Liver (tissue), 9 donors: ENCODE results near the gene DOCK11. TPM values are rescaled to one million over a fixed set of nuclear protein-coding genes. Genes with fewer than 3 reads are reported as not detected.

Experiments used
- DNase-seq: peaks from one replicate; pipeline ENCODE4 v3.0.0-alpha.2; 2017; ENCODE audit warnings: low spot score
- H3K27ac ChIP-seq, 2 donors: one replicate each; pipeline ENCODE4 v1.7.0; 2013; ENCODE audit warnings: inconsistent platforms in 2 of 2, low read length in 2 of 2, control low read depth in 1 of 2, low read depth in 1 of 2, mild to moderate bottlenecking in 1 of 2
- H3K27me3 ChIP-seq, 4 donors: one replicate each; pipeline versions ENCODE4 v1.6.1 to v1.7.0; 2013; ENCODE audit warnings: low read length in 3 of 4, inconsistent platforms in 1 of 4, mild to moderate bottlenecking in 1 of 4, moderate library complexity in 1 of 4; ENCODE audit not compliant: control insufficient read depth in 4 of 4, insufficient read depth in 4 of 4
- H3K36me3 ChIP-seq, 4 donors: one replicate each; pipeline versions ENCODE4 v1.6.1 to v1.7.0; 2013; ENCODE audit warnings: low read length in 3 of 4, mild to moderate bottlenecking in 3 of 4, low read depth in 1 of 4, moderate library complexity in 1 of 4; ENCODE audit not compliant: control insufficient read depth in 4 of 4, insufficient read depth in 3 of 4
- H3K4me1 ChIP-seq, 4 donors: one replicate each; pipeline versions ENCODE4 v1.6.1 to v1.7.0; 2013; ENCODE audit warnings: low read length in 3 of 4, mild to moderate bottlenecking in 3 of 4, moderate library complexity in 1 of 4; ENCODE audit not compliant: control insufficient read depth in 4 of 4, insufficient read depth in 4 of 4
- H3K4me3 ChIP-seq, 3 donors: one replicate each; pipeline versions ENCODE4 v1.6.1 to v1.7.0; 2013; ENCODE audit warnings: low read length in 3 of 3, control low read depth in 1 of 3, low read depth in 1 of 3, mild to moderate bottlenecking in 1 of 3
- H3K9ac ChIP-seq, 2 donors: one replicate each; pipeline ENCODE4 v1.7.0; 2013; ENCODE audit warnings: low read length in 2 of 2, mild to moderate bottlenecking in 2 of 2, moderate library complexity in 2 of 2, control low read depth in 1 of 2, low read depth in 1 of 2
- H3K9me3 ChIP-seq, 4 donors: one replicate each; pipeline versions ENCODE4 v1.6.1 to v1.7.0; 2013; ENCODE audit warnings: low read length in 3 of 4; ENCODE audit not compliant: control insufficient read depth in 4 of 4
- EGR1 ChIP-seq, 2 donors: IDR thresholded peaks; 2 replicates each; pipeline ENCODE4 v1.6.1; 2016 to 2018; ENCODE audit warnings: antibody characterized with exemption in 2 of 2, low read depth in 2 of 2
- FOXA1 ChIP-seq: IDR thresholded peaks from 2 replicates; pipeline ENCODE4 v1.6.1; 2016; ENCODE audit warnings: antibody characterized with exemption
- FOXA2 ChIP-seq: IDR thresholded peaks from 2 replicates; pipeline ENCODE4 v1.6.1; 2016; ENCODE audit warnings: antibody characterized with exemption
- GABPA ChIP-seq, 2 donors: IDR thresholded peaks in 1 of 2; conservative IDR thresholded peaks in 1 of 2; 2 replicates each; pipeline ENCODE4 v1.6.1; 2016; ENCODE audit warnings: antibody characterized with exemption in 2 of 2, mild to moderate bottlenecking in 1 of 2, moderate library complexity in 1 of 2
- HNF4A ChIP-seq, 2 donors: conservative IDR thresholded peaks; 2 replicates each; pipeline ENCODE4 v1.6.1; 2016; ENCODE audit warnings: antibody characterized with exemption in 2 of 2, mild to moderate bottlenecking in 2 of 2
- HNF4G ChIP-seq: IDR thresholded peaks from 2 replicates; pipeline ENCODE4 v1.6.1; 2016; ENCODE audit warnings: antibody characterized with exemption
- JUND ChIP-seq, 2 donors: IDR thresholded peaks; 2 replicates each; pipeline ENCODE4 v1.6.1; 2016; ENCODE audit warnings: antibody characterized with exemption in 2 of 2
- NR2F2 ChIP-seq: IDR thresholded peaks from 2 replicates; pipeline ENCODE4 v1.6.1; 2016; ENCODE audit warnings: antibody characterized with exemption
- RAD21 ChIP-seq, 2 donors: IDR thresholded peaks; 2 replicates each; pipeline ENCODE4 v1.6.1; 2016; ENCODE audit warnings: antibody characterized with exemption in 2 of 2, mild to moderate bottlenecking in 2 of 2
- RXRA ChIP-seq, 2 donors: IDR thresholded peaks; 2 replicates each; pipeline ENCODE4 v1.6.1; 2017 to 2018; ENCODE audit warnings: antibody characterized with exemption in 2 of 2, mild to moderate bottlenecking in 1 of 2
- SP1 ChIP-seq: IDR thresholded peaks from 2 replicates; pipeline ENCODE4 v1.6.1; 2018; ENCODE audit warnings: antibody characterized with exemption, mild to moderate bottlenecking
- TAF1 ChIP-seq: conservative IDR thresholded peaks from 2 replicates; pipeline ENCODE4 v1.6.1; 2016; ENCODE audit warnings: antibody characterized with exemption, mild to moderate bottlenecking
- YY1 ChIP-seq: IDR thresholded peaks from 2 replicates; pipeline ENCODE4 v1.6.1; 2016; ENCODE audit warnings: antibody characterized with exemption, mild to moderate bottlenecking
- WGBS: extraction: QIAGEN DNeasy Blood & Tissue Kit; methylation state at CpG from one replicate; pipeline ENCODE4 v1.1.7; 2013; 5-methylcytosine and 5-hydroxymethylcytosine counted together
- polyA plus RNA-seq, 2 donors: library from polyadenylated mRNA; stranded (reverse) in 1 of 2; unstranded in 1 of 2; fragments of 200-250 nt in 1 of 2; fragments of >200 nt in 1 of 2; fragmentation: Nextera tagmentation in 1 of 2; extraction: Ambion mirVana in 1 of 2; gene quantifications; one replicate each; pipeline versions ENCODE4 v1.2.1 to v1.2.3, GENCODE V29; 2013 to 2015
- total RNA-seq, 2 donors: library from RNA; depleted of rRNA; stranded (reverse); fragments of >200 nt; gene quantifications; one replicate each; pipeline ENCODE4 v1.2.3, GENCODE V29; 2014
- TF ChIP-seq, protein P1 (sequence below): fragments of 150-350 bp; IDR thresholded peaks from 2 replicates; pipeline ENCODE4 v1.5.1; 2017; ENCODE audit warnings: improper control_type of control experiment, low read depth, low read length; ENCODE audit not compliant: missing input control
- TF ChIP-seq, protein P2 (sequence below): IDR thresholded peaks from 2 replicates; pipeline ENCODE4 v1.6.1; 2016; ENCODE audit warnings: antibody characterized with exemption
- TF ChIP-seq, protein P3 (sequence below): IDR thresholded peaks from 2 replicates; pipeline ENCODE4 v1.6.1; 2016; ENCODE audit warnings: antibody characterized with exemption, mild to moderate bottlenecking
- TF ChIP-seq, protein P4 (sequence below): IDR thresholded peaks from 2 replicates; pipeline ENCODE4 v1.6.1; 2016; ENCODE audit warnings: antibody characterized with exemption
- donor health status: healthy.
- donor health status: healthy.
- donor health status: healthy.
- donor health status: healthy.
- donor health status: healthy.

Gene DOCK11
- total and polyA plus RNA-seq, 4 donors = 1.3 to 9.3 (median 3.7) TPM

DNA sequence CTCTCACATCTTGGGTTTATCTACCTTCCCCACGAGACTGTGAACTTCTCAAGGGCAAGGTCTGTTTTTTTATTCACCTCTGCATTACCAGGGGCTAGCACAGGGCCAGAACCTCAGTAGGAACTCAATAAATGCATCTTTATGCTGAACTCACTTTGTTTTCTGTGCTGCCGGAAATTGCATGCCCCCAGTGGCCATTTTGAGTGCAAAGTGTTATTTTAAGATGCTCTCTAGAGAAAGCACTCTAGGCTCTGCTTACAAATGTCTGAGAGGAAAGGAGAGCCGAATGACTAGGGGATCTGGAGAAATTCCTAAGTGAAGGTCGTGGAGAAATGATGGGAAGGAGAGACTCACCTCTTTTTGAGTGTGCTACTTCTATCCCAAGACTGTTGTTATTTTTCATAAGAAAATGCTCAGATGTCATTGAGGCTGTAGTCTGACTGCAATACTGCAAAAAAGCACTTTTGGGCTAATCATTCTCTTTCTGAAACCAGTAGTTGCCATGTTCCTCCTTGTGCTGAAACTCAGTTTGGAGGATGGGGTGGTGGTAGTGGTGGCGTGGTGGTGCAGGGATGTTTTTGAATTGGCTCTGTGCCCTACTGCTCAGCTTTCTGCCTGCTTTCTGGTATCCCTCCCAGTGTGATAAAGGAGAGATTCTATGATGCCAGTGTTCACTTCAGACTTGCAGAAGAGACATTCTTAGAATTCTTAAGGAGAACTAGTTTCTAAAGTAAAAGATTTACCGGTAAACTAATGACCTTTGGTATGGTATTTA is 41.3 kb downstream of the DOCK11 start:
- TF ChIP-seq FOXA2 (no peak), YY1 (peak; percentile 56), TAF1 (no peak), NR2F2 (no peak), RAD21 (IDR thresholded peaks at IDR 0.05) (peak in 1 of 2 donors; percentile 33), HNF4A (conservative IDR thresholded peaks at IDR 0.05) (no peak), FOXA1 (no peak)
- TF ChIP-seq, protein P1, sequence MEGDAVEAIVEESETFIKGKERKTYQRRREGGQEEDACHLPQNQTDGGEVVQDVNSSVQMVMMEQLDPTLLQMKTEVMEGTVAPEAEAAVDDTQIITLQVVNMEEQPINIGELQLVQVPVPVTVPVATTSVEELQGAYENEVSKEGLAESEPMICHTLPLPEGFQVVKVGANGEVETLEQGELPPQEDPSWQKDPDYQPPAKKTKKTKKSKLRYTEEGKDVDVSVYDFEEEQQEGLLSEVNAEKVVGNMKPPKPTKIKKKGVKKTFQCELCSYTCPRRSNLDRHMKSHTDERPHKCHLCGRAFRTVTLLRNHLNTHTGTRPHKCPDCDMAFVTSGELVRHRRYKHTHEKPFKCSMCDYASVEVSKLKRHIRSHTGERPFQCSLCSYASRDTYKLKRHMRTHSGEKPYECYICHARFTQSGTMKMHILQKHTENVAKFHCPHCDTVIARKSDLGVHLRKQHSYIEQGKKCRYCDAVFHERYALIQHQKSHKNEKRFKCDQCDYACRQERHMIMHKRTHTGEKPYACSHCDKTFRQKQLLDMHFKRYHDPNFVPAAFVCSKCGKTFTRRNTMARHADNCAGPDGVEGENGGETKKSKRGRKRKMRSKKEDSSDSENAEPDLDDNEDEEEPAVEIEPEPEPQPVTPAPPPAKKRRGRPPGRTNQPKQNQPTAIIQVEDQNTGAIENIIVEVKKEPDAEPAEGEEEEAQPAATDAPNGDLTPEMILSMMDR = peak; percentile 14
- TF ChIP-seq, protein P2, sequence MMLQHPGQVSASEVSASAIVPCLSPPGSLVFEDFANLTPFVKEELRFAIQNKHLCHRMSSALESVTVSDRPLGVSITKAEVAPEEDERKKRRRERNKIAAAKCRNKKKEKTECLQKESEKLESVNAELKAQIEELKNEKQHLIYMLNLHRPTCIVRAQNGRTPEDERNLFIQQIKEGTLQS = no peak
- WGBS = 40% methylated on average over 6 of the region's 6 CpGs
- H3K4me3 ChIP-seq = no peak overlapping the region
- H3K27ac ChIP-seq = no peak overlapping the region
- DNase-seq = no peak
- H3K27me3 ChIP-seq = peaks cover 0 to 2% (median 0%) of the 10 kb centered on the region in 4 donors
- no peaks in the 10 kb centered on the region for H3K36me3 ChIP-seq
- H3K9me3 ChIP-seq = peaks cover 0 to 2% (median 0%) of the 10 kb centered on the region in 4 donors
- H3K4me1 ChIP-seq = no peaks in the 10 kb centered on the region
- peak overlapping the region in 1 of 2 donors; percentile 6 for H3K9ac ChIP-seq

DNA sequence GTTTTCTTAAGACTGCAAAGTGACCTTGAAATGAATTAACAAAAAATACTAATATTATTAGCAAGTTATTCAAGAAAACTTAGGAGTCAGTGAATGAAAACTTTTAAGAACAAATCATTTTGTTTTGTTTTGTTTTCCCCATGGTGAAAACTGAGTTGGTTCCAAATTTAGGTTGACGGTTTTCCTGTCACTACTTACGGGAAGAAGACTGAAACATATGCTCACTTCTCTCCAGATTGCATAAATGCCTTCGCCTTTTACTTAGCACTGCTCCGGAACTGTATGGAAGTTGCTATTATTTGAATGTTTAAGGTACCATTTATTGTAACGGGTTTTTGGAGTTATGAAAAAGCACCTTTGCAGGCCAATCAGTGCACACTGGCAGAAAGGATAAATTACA is 42.8 kb downstream of the DOCK11 start:
- H3K9me3 ChIP-seq = peaks cover 0 to 2% (median 0%) of the 10 kb centered on the region in 4 donors
- no peaks in the 10 kb centered on the region for H3K36me3 ChIP-seq
- H3K9ac ChIP-seq = no peak overlapping the region
- DNase-seq = no peak
- H3K4me1 ChIP-seq = no peaks in the 10 kb centered on the region
- peaks cover 0 to 2% (median 0%) of the 10 kb centered on the region in 4 donors for H3K27me3 ChIP-seq
- no peak overlapping the region for H3K4me3 ChIP-seq
- WGBS = 76% methylated on average over 5 of the region's 5 CpGs
- no peak overlapping the region for H3K27ac ChIP-seq
- TF ChIP-seq JUND (IDR thresholded peaks at IDR 0.05) (no peak), GABPA (IDR thresholded peaks at IDR 0.05 in 1 of 2, conservative IDR thresholded peaks at IDR 0.05 in 1 of 2) (no peak), FOXA2 (no peak), RXRA (IDR thresholded peaks at IDR 0.05) (no peak), FOXA1 (no peak), NR2F2 (no peak), SP1 (no peak), HNF4G (no peak)
- TF ChIP-seq, protein P2 = no peak

DNA sequence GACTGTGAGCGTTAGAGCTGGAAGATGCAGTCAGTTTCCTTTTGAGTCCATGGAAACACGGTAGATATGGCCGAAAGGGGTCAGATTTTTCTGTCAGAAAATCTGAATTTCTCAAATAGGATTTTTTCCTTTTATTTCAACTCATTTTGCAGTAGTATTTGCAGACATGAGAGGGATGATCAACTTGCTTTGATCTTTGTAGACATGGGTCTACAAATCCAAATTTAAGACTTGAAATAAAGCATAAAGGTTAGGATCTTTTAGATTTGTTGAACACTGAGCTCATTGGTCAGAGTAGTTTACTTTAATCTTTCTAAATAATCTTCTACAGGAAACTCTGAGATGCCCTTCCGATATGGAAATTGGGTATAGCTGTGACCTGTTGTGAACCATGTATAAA is 44.7 kb downstream of the DOCK11 start:
- Histone ChIP-seq H3K27ac (no peak overlapping the region), H3K9me3 (peaks cover 0 to 2% (median 0%) of the 10 kb centered on the region in 4 donors), H3K4me1 (no peaks in the 10 kb centered on the region), H3K27me3 (peaks cover 0 to 2% (median 0%) of the 10 kb centered on the region in 4 donors), H3K36me3 (no peaks in the 10 kb centered on the region), H3K4me3 (no peak overlapping the region), H3K9ac (no peak overlapping the region)
- DNase-seq = no peak
- TF ChIP-seq NR2F2 (no peak), YY1 (no peak), GABPA (IDR thresholded peaks at IDR 0.05 in 1 of 2, conservative IDR thresholded peaks at IDR 0.05 in 1 of 2) (no peak), JUND (IDR thresholded peaks at IDR 0.05) (no peak), HNF4A (conservative IDR thresholded peaks at IDR 0.05) (no peak), FOXA1 (no peak), FOXA2 (no peak), SP1 (no peak), EGR1 (IDR thresholded peaks at IDR 0.05; ENCODE audit: low read depth in 2 of 2) (no peak), RXRA (IDR thresholded peaks at IDR 0.05) (no peak), HNF4G (no peak)
- TF ChIP-seq, protein P2 = no peak
- TF ChIP-seq, protein P3, sequence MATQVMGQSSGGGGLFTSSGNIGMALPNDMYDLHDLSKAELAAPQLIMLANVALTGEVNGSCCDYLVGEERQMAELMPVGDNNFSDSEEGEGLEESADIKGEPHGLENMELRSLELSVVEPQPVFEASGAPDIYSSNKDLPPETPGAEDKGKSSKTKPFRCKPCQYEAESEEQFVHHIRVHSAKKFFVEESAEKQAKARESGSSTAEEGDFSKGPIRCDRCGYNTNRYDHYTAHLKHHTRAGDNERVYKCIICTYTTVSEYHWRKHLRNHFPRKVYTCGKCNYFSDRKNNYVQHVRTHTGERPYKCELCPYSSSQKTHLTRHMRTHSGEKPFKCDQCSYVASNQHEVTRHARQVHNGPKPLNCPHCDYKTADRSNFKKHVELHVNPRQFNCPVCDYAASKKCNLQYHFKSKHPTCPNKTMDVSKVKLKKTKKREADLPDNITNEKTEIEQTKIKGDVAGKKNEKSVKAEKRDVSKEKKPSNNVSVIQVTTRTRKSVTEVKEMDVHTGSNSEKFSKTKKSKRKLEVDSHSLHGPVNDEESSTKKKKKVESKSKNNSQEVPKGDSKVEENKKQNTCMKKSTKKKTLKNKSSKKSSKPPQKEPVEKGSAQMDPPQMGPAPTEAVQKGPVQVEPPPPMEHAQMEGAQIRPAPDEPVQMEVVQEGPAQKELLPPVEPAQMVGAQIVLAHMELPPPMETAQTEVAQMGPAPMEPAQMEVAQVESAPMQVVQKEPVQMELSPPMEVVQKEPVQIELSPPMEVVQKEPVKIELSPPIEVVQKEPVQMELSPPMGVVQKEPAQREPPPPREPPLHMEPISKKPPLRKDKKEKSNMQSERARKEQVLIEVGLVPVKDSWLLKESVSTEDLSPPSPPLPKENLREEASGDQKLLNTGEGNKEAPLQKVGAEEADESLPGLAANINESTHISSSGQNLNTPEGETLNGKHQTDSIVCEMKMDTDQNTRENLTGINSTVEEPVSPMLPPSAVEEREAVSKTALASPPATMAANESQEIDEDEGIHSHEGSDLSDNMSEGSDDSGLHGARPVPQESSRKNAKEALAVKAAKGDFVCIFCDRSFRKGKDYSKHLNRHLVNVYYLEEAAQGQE = no peak
- TF ChIP-seq, protein P4, sequence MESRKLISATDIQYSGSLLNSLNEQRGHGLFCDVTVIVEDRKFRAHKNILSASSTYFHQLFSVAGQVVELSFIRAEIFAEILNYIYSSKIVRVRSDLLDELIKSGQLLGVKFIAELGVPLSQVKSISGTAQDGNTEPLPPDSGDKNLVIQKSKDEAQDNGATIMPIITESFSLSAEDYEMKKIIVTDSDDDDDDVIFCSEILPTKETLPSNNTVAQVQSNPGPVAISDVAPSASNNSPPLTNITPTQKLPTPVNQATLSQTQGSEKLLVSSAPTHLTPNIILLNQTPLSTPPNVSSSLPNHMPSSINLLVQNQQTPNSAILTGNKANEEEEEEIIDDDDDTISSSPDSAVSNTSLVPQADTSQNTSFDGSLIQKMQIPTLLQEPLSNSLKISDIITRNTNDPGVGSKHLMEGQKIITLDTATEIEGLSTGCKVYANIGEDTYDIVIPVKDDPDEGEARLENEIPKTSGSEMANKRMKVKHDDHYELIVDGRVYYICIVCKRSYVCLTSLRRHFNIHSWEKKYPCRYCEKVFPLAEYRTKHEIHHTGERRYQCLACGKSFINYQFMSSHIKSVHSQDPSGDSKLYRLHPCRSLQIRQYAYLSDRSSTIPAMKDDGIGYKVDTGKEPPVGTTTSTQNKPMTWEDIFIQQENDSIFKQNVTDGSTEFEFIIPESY = no peak
- 86% methylated on average over 4 of the region's 4 CpGs for WGBS
